Muscle layer of duodenum (tissue), 2 donors: ENCODE measurements around the gene BSPRY.

Experiments used
- H3K27ac ChIP-seq: one replicate; pipeline ENCODE4 v1.7.0; 2013; ENCODE audit warnings: mild to moderate bottlenecking, low read length
- H3K27me3 ChIP-seq: one replicate; pipeline ENCODE4 v1.7.0; 2013; ENCODE audit warnings: low read depth, mild to moderate bottlenecking, control low read depth, low read length
- H3K36me3 ChIP-seq, 2 donors: one replicate each; pipeline ENCODE4 v1.7.0; 2013; ENCODE audit warnings: low read length in 2 of 2, control low read depth in 1 of 2, mild to moderate bottlenecking in 1 of 2; ENCODE audit not compliant: insufficient read depth in 2 of 2, control insufficient read depth in 1 of 2
- H3K4me1 ChIP-seq, 2 donors: one replicate each; pipeline ENCODE4 v1.7.0; 2013; ENCODE audit warnings: low read length in 2 of 2, mild to moderate bottlenecking in 2 of 2, control low read depth in 1 of 2, moderate library complexity in 1 of 2; ENCODE audit not compliant: insufficient read depth in 2 of 2, control insufficient read depth in 1 of 2
- H3K4me3 ChIP-seq, 2 donors: one replicate each; pipeline ENCODE4 v1.7.0; 2013; ENCODE audit warnings: low read length in 2 of 2, low read depth in 1 of 2, mild to moderate bottlenecking in 1 of 2
- H3K9me3 ChIP-seq, 2 donors: one replicate each; pipeline ENCODE4 v1.7.0; 2013; ENCODE audit warnings: low read length in 2 of 2, control low read depth in 1 of 2, mild to moderate bottlenecking in 1 of 2; ENCODE audit not compliant: control insufficient read depth in 1 of 2
- donor health status: healthy.

Gene BSPRY

GRCh38 chr9:113343732-113344231 lies 5.6 kb upstream of the BSPRY start:
- Histone ChIP-seq H3K36me3 (no peaks in the 10 kb centered on the region), H3K4me3 (no peak overlapping the region), H3K4me1 (peaks cover 0 to 23% of the 10 kb centered on the region in 2 donors), H3K27me3 (no peaks in the 10 kb centered on the region), H3K27ac (no peak overlapping the region), H3K9me3 (no peaks in the 10 kb centered on the region)

GRCh38 chr9:113345190-113345589 lies 4.2 kb upstream of the BSPRY start:
- Histone ChIP-seq H3K4me1 (peaks cover 0 to 24% of the 10 kb centered on the region in 2 donors), H3K36me3 (no peaks in the 10 kb centered on the region), H3K9me3 (no peaks in the 10 kb centered on the region), H3K27me3 (no peaks in the 10 kb centered on the region), H3K4me3 (no peak overlapping the region), H3K27ac (no peak overlapping the region)

GRCh38 chr9:113345671-113346070 lies 3.7 kb upstream of the BSPRY start:
- Histone ChIP-seq H3K4me1 (peaks cover 0 to 28% of the 10 kb centered on the region in 2 donors), H3K4me3 (no peak overlapping the region), H3K27ac (no peak overlapping the region), H3K36me3 (no peaks in the 10 kb centered on the region), H3K27me3 (no peaks in the 10 kb centered on the region), H3K9me3 (no peaks in the 10 kb centered on the region)

GRCh38 chr9:113348437-113348836 lies 904 bp upstream of the BSPRY start:
- no peak overlapping the region for H3K27ac ChIP-seq

GRCh38 chr9:113349066-113349444 lies 286 bp upstream of the BSPRY start:
- Histone ChIP-seq H3K4me3 (peak overlapping the region; percentile 26 to 56), H3K27me3 (peaks cover 4% of the 10 kb centered on the region), H3K27ac (no peak overlapping the region), H3K4me1 (peaks cover 0 to 18% of the 10 kb centered on the region in 2 donors), H3K36me3 (no peaks in the 10 kb centered on the region), H3K9me3 (no peaks in the 10 kb centered on the region)

More at GRCh38 chr9:113348437-113348836, 904 bp upstream of the BSPRY start:
- Histone ChIP-seq H3K36me3 (no peaks in the 10 kb centered on the region), H3K4me3 (no peak overlapping the region), H3K27me3 (peaks cover 4% of the 10 kb centered on the region), H3K9me3 (no peaks in the 10 kb centered on the region), H3K4me1 (peaks cover 0 to 22% of the 10 kb centered on the region in 2 donors)

GRCh38 chr9:113350107-113350661 lies 843 bp downstream of the BSPRY start:
- Histone ChIP-seq H3K36me3 (no peaks in the 10 kb centered on the region), H3K27me3 (peaks cover 4% of the 10 kb centered on the region), H3K4me3 (peak overlapping the region; percentile 56), H3K27ac (no peak overlapping the region), H3K4me1 (peaks cover 0 to 15% of the 10 kb centered on the region in 2 donors), H3K9me3 (no peaks in the 10 kb centered on the region)

- Histone ChIP-seq H3K27ac (no peak overlapping the region), H3K9me3 (no peaks in the 10 kb centered on the region), H3K27me3 (peaks cover 4% of the 10 kb centered on the region), H3K36me3 (no peaks in the 10 kb centered on the region), H3K4me1 (peaks cover 0 to 15% of the 10 kb centered on the region in 2 donors), H3K4me3 (no peak overlapping the region)
These were observed 1.6 kb downstream of the BSPRY start for GRCh38 chr9:113350937-113351336.

GRCh38 chr9:113352006-113352405 lies 2.7 kb downstream of the BSPRY start:
- no peak overlapping the region for H3K27ac ChIP-seq
- H3K4me1 ChIP-seq, result peaks cover 0 to 15% of the 10 kb centered on the region in 2 donors
- no peaks in the 10 kb centered on the region for H3K9me3 ChIP-seq
- H3K4me3 ChIP-seq, result no peak overlapping the region
- H3K36me3 ChIP-seq, result no peaks in the 10 kb centered on the region
- H3K27me3 ChIP-seq, result peaks cover 4% of the 10 kb centered on the region

- H3K4me1 ChIP-seq, result peaks cover 0 to 15% of the 10 kb centered on the region in 2 donors
- H3K4me3 ChIP-seq, result no peak overlapping the region
- H3K9me3 ChIP-seq, result no peaks in the 10 kb centered on the region
- H3K27ac ChIP-seq, result no peak overlapping the region
- H3K36me3 ChIP-seq, result no peaks in the 10 kb centered on the region
- H3K27me3 ChIP-seq, result peaks cover 4% of the 10 kb centered on the region
These were observed 3.1 kb downstream of the BSPRY start for GRCh38 chr9:113352411-113352810.

GRCh38 chr9:113355040-113355596 lies 5.8 kb downstream of the BSPRY start:
- peaks cover 4% of the 10 kb centered on the region for H3K27me3 ChIP-seq
- peaks cover 0 to 7% of the 10 kb centered on the region in 2 donors for H3K4me1 ChIP-seq
- no peak overlapping the region for H3K4me3 ChIP-seq
- no peaks in the 10 kb centered on the region for H3K9me3 ChIP-seq
- H3K27ac ChIP-seq, result no peak overlapping the region
- no peaks in the 10 kb centered on the region for H3K36me3 ChIP-seq

GRCh38 chr9:113356686-113357292 lies 7.4 kb downstream of the BSPRY start:
- Histone ChIP-seq H3K27me3 (peaks cover 4% of the 10 kb centered on the region), H3K4me3 (no peak overlapping the region), H3K9me3 (no peaks in the 10 kb centered on the region), H3K36me3 (no peaks in the 10 kb centered on the region), H3K27ac (no peak overlapping the region), H3K4me1 (no peaks in the 10 kb centered on the region)
